H1 (cell line): ENCODE data around the gene SSC5D. TPM values are rescaled to one million over a fixed set of nuclear protein-coding genes. Genes with fewer than 3 reads are reported as not detected.

Source experiments
- CTCF ChIA-PET: fragments of 300-600 bp; sonication (Branson Sonifier 250); formaldehyde crosslinking; loops from one replicate; lab custom pipeline; 2021; ENCODE audit not compliant: partially characterized antibody; lab: Charles Lee
- POLR2A ChIA-PET: fragments of 300-600 bp; sonication (Branson Sonifier 250); formaldehyde crosslinking; loops from one replicate; lab custom pipeline; 2021; ENCODE audit warnings: inconsistent platforms; ENCODE audit not compliant: partially characterized antibody; lab: Charles Lee
- DNase-seq, 2 experiments: peaks; one replicate each; pipeline versions ENCODE4 v3.0.0 to v3.0.0-alpha.2; 2010 to 2022; ENCODE audit warnings: low spot score in 2 of 2, low read depth in 1 of 2, mixed read lengths in 1 of 2
- FAIRE-seq: peaks from 2 replicates; lab custom pipeline; 2011; peaks lifted over from hg19 to GRCh38; lab: Jason Lieb, UNC
- H2AFZ ChIP-seq: 2 replicates; pipeline ENCODE4 v1.8.1; 2012; ENCODE audit warnings: low read length, inconsistent platforms
- H2AK5ac ChIP-seq: 2 replicates; pipeline ENCODE4 v1.6.1; 2013; ENCODE audit warnings: low read depth, low read length
- H2BK120ac ChIP-seq: replicated peaks from 2 replicates; pipeline ENCODE3; 2013; ENCODE audit warnings: low read depth, low read length, inconsistent platforms
- H2BK12ac ChIP-seq: 2 replicates; pipeline ENCODE4 v1.6.1; 2013; ENCODE audit warnings: low read depth, low read length
- H2BK15ac ChIP-seq: 2 replicates; pipeline ENCODE4 v1.6.1; 2013; ENCODE audit warnings: low read length
- H2BK20ac ChIP-seq: 2 replicates; pipeline ENCODE4 v1.6.1; 2013; ENCODE audit warnings: low read length
- H2BK5ac ChIP-seq: 2 replicates; pipeline ENCODE4 v1.6.1; 2013; ENCODE audit warnings: low read depth, low read length
- H3K14ac ChIP-seq: 2 replicates; pipeline ENCODE4 v1.6.1; 2013; ENCODE audit warnings: inconsistent platforms; ENCODE audit not compliant: insufficient read length
- H3K18ac ChIP-seq: 2 replicates; pipeline ENCODE4 v1.6.1; 2013; ENCODE audit warnings: low read length; ENCODE audit errors: extremely low read depth
- H3K23ac ChIP-seq: 2 replicates; pipeline ENCODE4 v1.6.1; 2013; ENCODE audit warnings: inconsistent platforms; ENCODE audit not compliant: insufficient read length
- H3K23me2 ChIP-seq: 2 replicates; pipeline ENCODE4 v1.6.1; 2013; ENCODE audit warnings: low read depth, low read length
- H3K27ac ChIP-seq: 2 replicates; pipeline ENCODE4 v1.6.1; 2011; ENCODE audit warnings: low read depth, low read length, inconsistent platforms
- H3K27me3 ChIP-seq, 4 experiments: replicated peaks in 1 of 4; 1 replicate in 1 of 4; 2 replicates in 3 of 4; pipeline versions ENCODE4 v1.6.1 to v1.8.1; 2011 to 2013; ENCODE audit warnings: low read length in 3 of 4, mild to moderate bottlenecking in 3 of 4, inconsistent platforms in 2 of 4, mixed read lengths in 2 of 4, moderate library complexity in 1 of 4; ENCODE audit not compliant: control insufficient read depth in 3 of 4, insufficient read depth in 3 of 4; ENCODE audit errors: extremely low read depth in 1 of 4
- H3K36me3 ChIP-seq, 4 experiments: 2 replicates each; pipeline versions ENCODE4 v1.6.1 to v1.8.1; 2011 to 2013; ENCODE audit warnings: mild to moderate bottlenecking in 4 of 4, low read length in 3 of 4, moderate library complexity in 2 of 4, control low read depth in 1 of 4, inconsistent platforms in 1 of 4; ENCODE audit not compliant: insufficient read depth in 4 of 4, control insufficient read depth in 2 of 4
- H3K4ac ChIP-seq: replicated peaks from 2 replicates; pipeline ENCODE3; 2013; ENCODE audit warnings: low read length, low read depth, mixed read lengths, inconsistent platforms; ENCODE audit not compliant: insufficient read length
- H3K4me1 ChIP-seq, 4 experiments: replicated peaks in 1 of 4; 1 replicate in 1 of 4; 2 replicates in 3 of 4; pipeline versions ENCODE4 v1.6.1 to v1.8.1; 2011 to 2013; ENCODE audit warnings: low read length in 3 of 4, inconsistent platforms in 2 of 4, mixed read lengths in 1 of 4; ENCODE audit not compliant: insufficient read depth in 4 of 4, control insufficient read depth in 3 of 4
- H3K4me2 ChIP-seq, 2 experiments: 2 replicates each; pipeline versions ENCODE4 v1.6.1 to v1.8.1; 2011 to 2013; ENCODE audit warnings: low read depth in 2 of 2, low read length in 2 of 2, control low read depth in 1 of 2, inconsistent platforms in 1 of 2, mild to moderate bottlenecking in 1 of 2; ENCODE audit not compliant: insufficient read depth in 1 of 2
- H3K4me3 ChIP-seq, 4 experiments: fragments of 200-600, 300-600 bp in 1 of 4; sonication (generic), shearing (Covaris generic), sonication (Bioruptor Twin) in 1 of 4; 2 replicates each; pipeline versions ENCODE4 v1.5.1 to v1.8.1; 2011 to 2016; ENCODE audit warnings: low read length in 4 of 4, low read depth in 3 of 4, control low read depth in 2 of 4, inconsistent platforms in 2 of 4, mild to moderate bottlenecking in 2 of 4, mixed read lengths in 1 of 4, moderate library complexity in 1 of 4; ENCODE audit not compliant: insufficient read depth in 2 of 4; ENCODE audit errors: extremely low read depth in 1 of 4
- H3K56ac ChIP-seq: replicated peaks from 2 replicates; pipeline ENCODE3; 2013; ENCODE audit warnings: low read depth, mild to moderate bottlenecking, mixed read lengths, low read length, inconsistent platforms; ENCODE audit not compliant: insufficient read length
- H3K79me1 ChIP-seq: 2 replicates; pipeline ENCODE4 v1.6.1; 2013; ENCODE audit warnings: low read depth, low read length, control low read depth
- H3K79me2 ChIP-seq, 2 experiments: 2 replicates each; pipeline versions ENCODE4 v1.6.1 to v1.8.1; 2012 to 2013; ENCODE audit warnings: low read length in 2 of 2, mild to moderate bottlenecking in 2 of 2, inconsistent platforms in 1 of 2; ENCODE audit not compliant: insufficient read depth in 2 of 2, control insufficient read depth in 1 of 2
- H3K9ac ChIP-seq, 4 experiments: replicated peaks in 1 of 4; 1 replicate in 1 of 4; 2 replicates in 3 of 4; pipeline versions ENCODE4 v1.6.1 to v1.8.1; 2011 to 2013; ENCODE audit warnings: low read depth in 3 of 4, low read length in 3 of 4, control low read depth in 2 of 4, mild to moderate bottlenecking in 2 of 4, moderate library complexity in 2 of 4, inconsistent platforms in 1 of 4; ENCODE audit errors: extremely low read depth in 1 of 4
- H3K9me3 ChIP-seq, 2 experiments: 2 replicates each; pipeline versions ENCODE4 v1.6.1 to v1.8.1; 2012 to 2013; ENCODE audit warnings: mild to moderate bottlenecking in 2 of 2, moderate library complexity in 2 of 2, control low read depth in 1 of 2, inconsistent platforms in 1 of 2, low read depth in 1 of 2, low read length in 1 of 2, mixed read lengths in 1 of 2; ENCODE audit not compliant: insufficient read depth in 2 of 2
- H4K20me1 ChIP-seq, 2 experiments: replicated peaks in 1 of 2; 2 replicates each; pipeline versions ENCODE3 to v1.8.1; 2011 to 2013; ENCODE audit warnings: inconsistent platforms in 2 of 2, low read length in 2 of 2, mild to moderate bottlenecking in 1 of 2; ENCODE audit not compliant: insufficient read depth in 2 of 2, control insufficient read depth in 1 of 2
- H4K5ac ChIP-seq: 2 replicates; pipeline ENCODE4 v1.6.1; 2013; ENCODE audit warnings: low read length, low read depth, mixed read lengths, inconsistent platforms; ENCODE audit not compliant: insufficient read length
- H4K8ac ChIP-seq: 2 replicates; pipeline ENCODE4 v1.8.0; 2013; ENCODE audit warnings: mild to moderate bottlenecking, moderate library complexity, low read length, inconsistent platforms; ENCODE audit not compliant: insufficient read depth; ENCODE audit errors: extremely low read depth
- H4K91ac ChIP-seq: replicated peaks from 2 replicates; pipeline ENCODE3; 2013; ENCODE audit warnings: low read length, mixed read lengths, inconsistent platforms; ENCODE audit not compliant: insufficient read length
- EGR1 ChIP-seq: IDR thresholded peaks from 2 replicates; pipeline ENCODE4 v1.6.1; 2011; ENCODE audit warnings: low read depth, low read length, borderline replicate concordance
- GABPA ChIP-seq: IDR thresholded peaks from 2 replicates; pipeline ENCODE4 v1.6.1; 2011; ENCODE audit warnings: mild to moderate bottlenecking, low read length, moderate library complexity, borderline replicate concordance; ENCODE audit not compliant: insufficient read depth
- JUN ChIP-seq: IDR thresholded peaks from 2 replicates; pipeline ENCODE4 v1.6.1; 2011; ENCODE audit warnings: low read depth, mild to moderate bottlenecking, improper control_type of control experiment, low read length
- KDM4A ChIP-seq: IDR thresholded peaks from one replicate; pipeline ENCODE4 v1.7.1; 2012; ENCODE audit warnings: low read depth, mild to moderate bottlenecking, moderate library complexity, low read length, inconsistent platforms; ENCODE audit not compliant: severe bottlenecking
- NRF1 ChIP-seq: IDR thresholded peaks from 2 replicates; pipeline ENCODE4 v1.6.1; 2011; ENCODE audit warnings: mild to moderate bottlenecking, low read depth, low read length, improper control_type of control experiment
- RNF2 ChIP-seq: fragments of 200-900, 300-1000 bp; sonication (generic); IDR thresholded peaks from 2 replicates; pipeline ENCODE4 v1.7.1; 2016; ENCODE audit warnings: borderline replicate concordance, low read depth, mild to moderate bottlenecking, antibody characterized with exemption, low read length; ENCODE audit not compliant: poor library complexity, severe bottlenecking; ENCODE audit errors: missing control alignments
- SAP30 ChIP-seq: fragments of 300-600 bp; sonication (generic); IDR thresholded peaks from 2 replicates; pipeline ENCODE4 v1.7.1; 2012; ENCODE audit warnings: low read length, moderate library complexity, mild to moderate bottlenecking, inconsistent platforms; ENCODE audit not compliant: insufficient read depth, insufficient replicate concordance
- SRF ChIP-seq: IDR thresholded peaks from 2 replicates; pipeline ENCODE4 v1.6.1; 2011; ENCODE audit warnings: mild to moderate bottlenecking, low read depth, low read length, moderate library complexity
- WGBS, 2 experiments: shearing (Covaris generic) in 1 of 2; methylation state at CpG; one replicate each; pipeline versions ENCODE4 v1.1.6 to v1.1.7; 2013 to 2015; ENCODE audit warnings: low lambda C conversion rate in 2 of 2, mixed read lengths in 2 of 2, inconsistent platforms in 1 of 2, low coverage in 1 of 2, missing lambda C conversion rate in 1 of 2; ENCODE audit not compliant: insufficient replicate concordance in 2 of 2, insufficient coverage in 1 of 2, insufficient read length in 1 of 2; ENCODE audit errors: extremely low coverage in 1 of 2, missing lambda C conversion rate in 1 of 2; 5-methylcytosine and 5-hydroxymethylcytosine counted together
- polyA plus RNA-seq, 7 experiments: library from polyadenylated mRNA; depleted of rRNA in 3 of 7; stranded (reverse) in 5 of 7; unstranded in 2 of 7; fragments of >200 nt in 5 of 7; fragments of 200-250 nt in 2 of 7; gene quantifications; 1 replicate in 5 of 7; 2 replicates in 1 of 7; 4 replicates in 1 of 7; pipeline versions ENCODE4 v1.2.1 to v1.2.3, GENCODE V29; 2011 to 2013; ENCODE audit warnings: missing spikeins in 2 of 7, mixed read lengths in 2 of 7
- total RNA-seq: library from RNA; stranded (reverse); fragmentation: NEBNext Ultra II Directional; extraction: Animal tissue kit (Norgen Biotek cat#: 25700); gene quantifications from 2 replicates; pipeline ENCODE4 v1.2.1, GENCODE V29; 2021
- TF ChIP-seq, protein P1 (sequence below): IDR thresholded peaks from 2 replicates; pipeline ENCODE4 v1.6.1; 2011; ENCODE audit warnings: low read depth, mild to moderate bottlenecking, low read length; ENCODE audit not compliant: insufficient read depth

SSC5D gene
- total and polyA plus RNA-seq, 2 of the 8 experiments (the other 6 are each of a cell fraction or from before 2014, with no cell fraction given) = 0.39 to 1.7 TPM

- no peak overlapping the region; a peak in 1 of 7 replicates for H3K9ac ChIP-seq
- POLR2A ChIA-PET = interaction anchor here (0.9 to 1.6 kb wide), 6 partner anchors 13 to 77 kb away, joined by 3 to 5 read pairs (median 3); partner anchors contain the start of gene ZNF628
- no peak overlapping the region for H3K14ac ChIP-seq
- H2AK5ac ChIP-seq = 0 out of 2 replicates have a peak overlapping the region, but pooled peaks have one; percentile 3
- no peak overlapping the region for H2BK120ac ChIP-seq
- H4K91ac ChIP-seq = no peak overlapping the region
- H2AFZ ChIP-seq = 0 out of 2 replicates have a peak overlapping the region, but pooled peaks have one; percentile 75
- H3K79me2 ChIP-seq = no peaks in the 10 kb centered on the region
- peak overlapping the region; percentile 15 for H3K18ac ChIP-seq
- 46% methylated on average over 11 of the region's 13 CpGs; no CpG with 5 or more reads in 1 of the 2 experiments for WGBS, 2 experiments
- CTCF ChIA-PET = interaction anchor here (0.7 to 1.2 kb wide), 4 partner anchors 8 to 188 kb away, joined by 3 to 4 read pairs (median 4); partner anchors contain the start of gene SBK2
- H2BK5ac ChIP-seq = no peak overlapping the region
- no peak overlapping the region for H3K4me3 ChIP-seq
- peaks cover 2 to 10% (median 6%) of the 10 kb centered on the region in 4 experiments; a peak in 6 of 7 replicates for H3K4me1 ChIP-seq
- H4K20me1 ChIP-seq = no peaks in the 10 kb centered on the region
- H3K4me2 ChIP-seq = peak overlapping the region in 1 of 2 experiments; percentile 52; a peak in 3 of 4 replicates
- DNase-seq = no peak
- H3K27ac ChIP-seq = no peak overlapping the region
- peaks cover 0 to 3% (median 0%) of the 10 kb centered on the region in 4 experiments; a peak in 1 of 7 replicates for H3K27me3 ChIP-seq
- H3K9me3 ChIP-seq = no peaks in the 10 kb centered on the region
- H2BK15ac ChIP-seq = peak overlapping the region; percentile 46; the same call in 1 of the 2 replicates
- H3K23ac ChIP-seq = no peak overlapping the region
- H3K4ac ChIP-seq = peak overlapping the region; percentile 44
- peaks cover 7% of the 10 kb centered on the region; the same call in 1 of the 2 replicates for H3K23me2 ChIP-seq
- H3K36me3 ChIP-seq = no peaks in the 10 kb centered on the region
- no peak overlapping the region for H4K5ac ChIP-seq
- no peak for FAIRE-seq
- 0 out of 2 replicates have a peak overlapping the region, but pooled peaks have one; percentile 6 for H2BK12ac ChIP-seq
- no peaks in the 10 kb centered on the region for H3K79me1 ChIP-seq
- no peak overlapping the region for H4K8ac ChIP-seq
- H2BK20ac ChIP-seq = peak overlapping the region; percentile 99
- no peak overlapping the region for H3K56ac ChIP-seq
- TF ChIP-seq EGR1 = no peak
- no peak for TF ChIP-seq GABPA
- no peak for TF ChIP-seq JUN
- TF ChIP-seq, protein P1, sequence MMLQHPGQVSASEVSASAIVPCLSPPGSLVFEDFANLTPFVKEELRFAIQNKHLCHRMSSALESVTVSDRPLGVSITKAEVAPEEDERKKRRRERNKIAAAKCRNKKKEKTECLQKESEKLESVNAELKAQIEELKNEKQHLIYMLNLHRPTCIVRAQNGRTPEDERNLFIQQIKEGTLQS = no peak
- TF ChIP-seq KDM4A = no peak
- no peak for TF ChIP-seq SRF
- TF ChIP-seq RNF2 = no peak
- TF ChIP-seq NRF1 = no peak
- TF ChIP-seq SAP30 = no peak
These were observed 65.3 kb downstream of the SSC5D start for GRCh38 chr19:55553217-55554182.
